Endometrial microvascular endothelial cells (primary cell): ENCODE data around the gene RNF5. TPM values are rescaled to one million over a fixed set of nuclear protein-coding genes. Genes with fewer than 3 reads are reported as not detected.

Source experiments
- in situ Hi-C: cut with HindIII; loops from 2 replicates; pipeline ENCODE4 v1.10.0; 2017; ENCODE audit warnings: low sequenced_read_pairs, low pct_unique_long_range_greater_than_20kb; ENCODE audit errors: inconsistent ontology term
- total RNA-seq: library from RNA; depleted of rRNA; stranded (reverse); fragments of >200 nt; gene quantifications from one replicate; pipeline ENCODE4 v1.2.3, GENCODE V29; 2015; ENCODE audit errors: inconsistent ontology term

RNF5 gene
- total RNA-seq, 1 donor from 2014 or later, result 57.0 TPM

DNA sequence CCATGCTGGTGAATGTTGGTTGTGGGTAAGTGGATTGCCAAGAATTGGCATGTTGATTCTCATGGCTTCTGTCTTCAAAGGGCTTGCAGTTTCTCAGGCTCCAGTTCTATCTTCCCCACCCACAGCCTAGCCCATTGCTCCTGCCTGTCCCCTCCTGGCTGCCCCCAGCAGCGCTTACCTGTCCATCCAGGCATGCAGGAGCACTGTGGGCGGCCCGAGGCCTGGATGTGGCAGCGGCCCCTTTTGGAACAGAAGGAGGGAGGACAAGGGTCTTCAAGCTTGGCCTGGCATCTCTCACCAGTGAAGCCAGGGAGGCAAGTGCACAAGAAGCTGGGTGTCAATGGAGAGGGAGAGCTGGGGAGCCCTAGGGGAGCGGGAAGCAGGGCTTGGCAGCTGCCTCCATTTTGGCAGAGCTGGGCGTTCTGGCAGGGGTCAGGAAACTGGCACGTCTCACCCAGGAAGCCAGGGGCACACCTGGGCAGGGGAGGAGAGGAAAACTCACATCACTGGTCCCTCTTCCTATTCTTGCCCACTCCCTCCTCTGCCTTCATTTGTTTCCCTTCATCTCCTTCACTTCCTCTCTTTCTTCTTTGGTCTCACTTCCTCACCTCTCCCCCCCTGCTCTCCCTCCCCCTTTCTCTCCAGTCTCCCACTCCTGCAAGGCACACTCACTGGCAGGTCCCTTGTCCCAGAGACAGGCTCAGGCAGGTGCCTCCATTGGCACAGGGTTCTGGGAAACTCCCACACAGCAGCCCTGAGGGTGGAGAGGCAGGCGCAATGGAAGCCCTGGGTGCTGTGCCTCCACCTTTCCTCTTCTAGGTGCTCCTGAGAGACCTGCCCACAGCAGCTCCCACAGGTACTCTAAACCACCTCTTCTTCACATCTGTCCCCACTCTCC is 44.4 kb downstream of the RNF5 start:
- in situ Hi-C loops, result no loop called here

DNA sequence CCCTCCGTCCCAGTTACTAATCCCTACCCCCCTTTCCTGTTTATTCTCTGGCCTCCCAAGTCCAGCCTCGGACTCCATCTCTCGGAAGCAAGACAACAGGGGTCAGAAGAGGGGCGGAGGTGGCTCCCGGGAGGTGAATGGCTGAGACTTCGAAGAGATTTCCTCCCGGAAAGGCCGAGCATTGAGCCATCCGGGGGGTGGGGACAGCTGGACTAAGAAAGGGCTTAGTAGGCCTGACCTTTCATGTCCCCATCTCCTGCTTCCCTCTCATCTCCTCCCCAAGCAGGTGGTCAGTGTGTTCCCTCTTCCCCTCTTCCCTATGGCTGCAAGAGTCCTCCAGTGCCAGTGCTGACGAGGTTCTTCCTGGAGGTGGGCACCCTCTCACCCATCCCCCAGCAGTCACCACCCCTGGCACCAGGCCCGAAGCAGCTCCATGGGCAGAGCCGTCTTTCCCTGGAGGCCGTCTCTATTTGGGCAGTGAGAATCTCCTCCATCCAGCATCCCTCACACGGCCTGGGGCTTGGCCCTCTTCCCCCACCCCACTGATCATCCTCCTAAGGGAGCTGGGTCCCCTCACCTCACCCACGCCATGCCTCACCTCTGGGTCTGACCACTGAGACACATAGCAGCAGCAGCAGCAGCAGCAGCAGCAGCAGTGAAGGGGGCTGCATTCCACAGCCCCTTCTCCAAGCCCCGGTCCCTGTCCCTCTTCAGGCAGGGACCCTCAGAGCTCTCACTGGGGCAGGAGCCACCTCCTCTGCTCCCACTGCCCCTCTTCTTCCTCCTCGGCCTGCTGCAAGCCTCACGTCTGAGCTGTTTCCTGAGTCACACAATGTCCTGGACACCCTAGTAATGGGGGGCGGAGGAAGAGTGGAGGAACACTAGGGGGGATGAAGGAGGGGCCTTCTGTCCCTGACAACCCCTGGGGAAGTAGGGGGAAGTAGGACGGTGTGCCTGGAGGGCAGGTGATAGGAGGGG is 45.3 kb downstream of the RNF5 start, which contains the start of gene NOTCH4:
Gene NOTCH4 (minus strand): TSS at position 810 of the 978 bp plus-strand sequence. CDS start 139 bp downstream, at position 671.
- in situ Hi-C loops, result no loop called here

DNA sequence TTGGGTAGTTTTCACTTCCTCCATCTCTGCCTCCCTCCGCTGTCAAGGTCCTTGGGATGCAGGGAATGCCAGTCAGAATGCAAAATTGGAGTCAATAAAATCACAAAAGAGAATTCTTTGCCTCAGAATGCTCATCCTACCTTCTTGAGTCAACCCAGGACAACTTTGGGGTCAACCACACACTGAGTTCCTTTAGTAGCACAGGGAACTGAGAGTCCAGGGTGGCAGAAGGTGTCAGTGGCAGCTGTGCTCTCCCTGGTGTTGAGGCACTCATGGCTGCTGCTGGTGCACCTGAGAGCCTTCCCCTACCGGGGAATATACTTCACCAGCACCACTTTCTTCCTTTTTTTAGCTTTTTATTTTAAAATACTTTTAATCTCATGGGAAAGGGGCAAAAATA is 46.5 kb downstream of the RNF5 start:
- in situ Hi-C loops, result no loop called here

GRCh38 chr6:32226434-32226833 is 48.2 kb downstream of the RNF5 start:
- in situ Hi-C loops, result no loop called here

Other genes starting within 250 kb of the RNF5 start
- gene CFB, start 232.3 kb upstream of the RNF5 start, total RNA-seq, result 1.6 TPM
- 141 TPM for gene NELFE, start 219.4 kb upstream of the RNF5 start, total RNA-seq
- gene SKIC2, start 219.2 kb upstream of the RNF5 start, total RNA-seq, result 78.6 TPM
- gene DXO, start 206.3 kb upstream of the RNF5 start, total RNA-seq, result 13.8 TPM
- 1.0 TPM for gene C4A, start 196.3 kb upstream of the RNF5 start, total RNA-seq
- gene C4B, start 163.6 kb upstream of the RNF5 start, total RNA-seq, result 1.1 TPM
- gene CYP21A2, start 140.0 kb upstream of the RNF5 start, total RNA-seq, result not detected
- not detected for gene TNXB, start 69.1 kb upstream of the RNF5 start, total RNA-seq
- 23.0 TPM for gene ATF6B, start 50.2 kb upstream of the RNF5 start, total RNA-seq
- 7.9 TPM for gene FKBPL, start 48.1 kb upstream of the RNF5 start, total RNA-seq
- gene PRRT1, start 26.5 kb upstream of the RNF5 start, total RNA-seq, result not detected
- gene PPT2, start 24.3 kb upstream of the RNF5 start, total RNA-seq, result 49.3 TPM
- 6.6 TPM for gene EGFL8, start 13.8 kb upstream of the RNF5 start, total RNA-seq
- gene AGPAT1, start 2.3 kb upstream of the RNF5 start, total RNA-seq, result 37.0 TPM
- 0.65 TPM for gene AGER, start 5.8 kb downstream of the RNF5 start, total RNA-seq
- gene PBX2, start 11.8 kb downstream of the RNF5 start, total RNA-seq, result 32.9 TPM
- 31.0 TPM for gene GPSM3, start 14.2 kb downstream of the RNF5 start, total RNA-seq
- gene NOTCH4, start 45.7 kb downstream of the RNF5 start, total RNA-seq, result 101 TPM
- not detected for gene TSBP1, start 193.5 kb downstream of the RNF5 start, total RNA-seq
- gene BTNL2, start 228.8 kb downstream of the RNF5 start, total RNA-seq, result not detected